BLaER1 (cell line): Measurements from ENCODE around the gene DUSP16.

Experiments
- H3K27ac ChIP-seq: shearing (Covaris generic); formaldehyde crosslinking; 2 replicates; pipeline ENCODE4 v1.8.1; 2022
- H3K27me3 ChIP-seq: shearing (Covaris generic); formaldehyde crosslinking; 2 replicates; pipeline ENCODE4 v1.8.1; 2022
- H3K36me3 ChIP-seq: shearing (Covaris generic); formaldehyde crosslinking; 2 replicates; pipeline ENCODE4 v1.8.1; 2022
- H3K4me1 ChIP-seq: shearing (Covaris generic); formaldehyde crosslinking; 2 replicates; pipeline ENCODE4 v1.8.1; 2022
- H3K4me2 ChIP-seq: shearing (Covaris generic); formaldehyde crosslinking; 2 replicates; pipeline ENCODE4 v1.8.1; 2022
- H3K4me3 ChIP-seq: shearing (Covaris generic); formaldehyde crosslinking; 2 replicates; pipeline ENCODE4 v1.8.1; 2022
- H3K9ac ChIP-seq: shearing (Covaris generic); formaldehyde crosslinking; 2 replicates; pipeline ENCODE4 v1.8.1; 2022
- H3K9me3 ChIP-seq: shearing (Covaris generic); formaldehyde crosslinking; 2 replicates; pipeline ENCODE4 v1.8.1; 2022
- H4K20me1 ChIP-seq: shearing (Covaris generic); formaldehyde crosslinking; 2 replicates; pipeline ENCODE4 v1.8.1; 2022
- Cebpa-rat ChIP-seq: shearing (Covaris generic); IDR thresholded peaks from 2 replicates; pipeline ENCODE4 v1.8.1; 2022

The DUSP16 gene

GRCh38 chr12:12561371-12562015, 1.2 kb downstream of the DUSP16 start:
- peaks cover 23% of the 10 kb centered on the region for H3K27me3 ChIP-seq
- H3K27ac ChIP-seq: peak overlapping the region; percentile 95

GRCh38 chr12:12560587-12561370, 1.9 kb downstream of the DUSP16 start:
- Histone ChIP-seq H3K4me1 (peaks cover 14% of the 10 kb centered on the region), H3K27ac (peak overlapping the region; percentile 95; the same call in 1 of the 2 replicates), H3K4me3 (peak overlapping the region; percentile 94), H3K36me3 (no peaks in the 10 kb centered on the region), H3K9ac (peak overlapping the region; percentile 95), H3K27me3 (peaks cover 23% of the 10 kb centered on the region), H4K20me1 (peaks cover 13% of the 10 kb centered on the region), H3K9me3 (peaks cover 10% of the 10 kb centered on the region), H3K4me2 (peak overlapping the region; percentile 93)
- no peak; the same call in 1 of the 2 replicates for TF ChIP-seq Cebpa-rat

More at GRCh38 chr12:12561371-12562015, 1.2 kb downstream of the DUSP16 start:
- Histone ChIP-seq H4K20me1 (peaks cover 13% of the 10 kb centered on the region), H3K36me3 (no peaks in the 10 kb centered on the region), H3K9me3 (peaks cover 14% of the 10 kb centered on the region), H3K4me2 (peak overlapping the region; percentile 93), H3K9ac (peak overlapping the region; percentile 95), H3K4me1 (peaks cover 14% of the 10 kb centered on the region), H3K4me3 (peak overlapping the region; percentile 94)
- peak; percentile 42; the same call in 1 of the 2 replicates for TF ChIP-seq Cebpa-rat

- Histone ChIP-seq H3K9me3 (peaks cover under 1% of the 10 kb centered on the region), H3K4me1 (peaks cover 14% of the 10 kb centered on the region), H4K20me1 (peaks cover 13% of the 10 kb centered on the region), H3K4me2 (peak overlapping the region; percentile 15), H3K4me3 (no peak overlapping the region), H3K27me3 (peaks cover 23% of the 10 kb centered on the region), H3K27ac (no peak overlapping the region), H3K36me3 (no peaks in the 10 kb centered on the region), H3K9ac (no peak overlapping the region)
- no peak for TF ChIP-seq Cebpa-rat
Measured at GRCh38 chr12:12559719-12560296, 2.9 kb downstream of the DUSP16 start.

- peaks cover 13% of the 10 kb centered on the region for H4K20me1 ChIP-seq
- peaks cover 23% of the 10 kb centered on the region for H3K27me3 ChIP-seq
- H3K4me1 ChIP-seq: peaks cover 12% of the 10 kb centered on the region
- no peak overlapping the region for H3K4me3 ChIP-seq
- H3K27ac ChIP-seq: no peak overlapping the region
- no peaks in the 10 kb centered on the region for H3K36me3 ChIP-seq
- no peaks in the 10 kb centered on the region for H3K9me3 ChIP-seq
- TF ChIP-seq Cebpa-rat: no peak
- no peak overlapping the region for H3K4me2 ChIP-seq
- no peak overlapping the region for H3K9ac ChIP-seq
Measured at GRCh38 chr12:12558291-12558690, 4.4 kb downstream of the DUSP16 start.

- H3K27ac ChIP-seq: no peak overlapping the region
- H3K9me3 ChIP-seq: no peaks in the 10 kb centered on the region
- peaks cover 23% of the 10 kb centered on the region for H3K27me3 ChIP-seq
- H3K4me2 ChIP-seq: no peak overlapping the region
- no peaks in the 10 kb centered on the region for H3K36me3 ChIP-seq
- H4K20me1 ChIP-seq: peaks cover 13% of the 10 kb centered on the region
- TF ChIP-seq Cebpa-rat: no peak
- no peak overlapping the region for H3K4me3 ChIP-seq
- H3K4me1 ChIP-seq: peaks cover 8% of the 10 kb centered on the region
- no peak overlapping the region for H3K9ac ChIP-seq
Measured at GRCh38 chr12:12557733-12558132, 4.9 kb downstream of the DUSP16 start.

- H3K27me3 ChIP-seq: peaks cover 10% of the 10 kb centered on the region
- H4K20me1 ChIP-seq: peaks cover 11% of the 10 kb centered on the region
- H3K9ac ChIP-seq: no peak overlapping the region
- no peak overlapping the region for H3K4me3 ChIP-seq
- H3K9me3 ChIP-seq: no peaks in the 10 kb centered on the region
- no peaks in the 10 kb centered on the region for H3K36me3 ChIP-seq
- H3K4me2 ChIP-seq: no peak overlapping the region
- peaks cover 6% of the 10 kb centered on the region for H3K4me1 ChIP-seq
- H3K27ac ChIP-seq: no peak overlapping the region
- TF ChIP-seq Cebpa-rat: no peak
Measured at GRCh38 chr12:12555656-12556055, 7.0 kb downstream of the DUSP16 start.

GRCh38 chr12:12553208-12553785, 9.4 kb downstream of the DUSP16 start:
- H3K4me3 ChIP-seq: no peak overlapping the region
- H3K9me3 ChIP-seq: no peaks in the 10 kb centered on the region
- H3K4me1 ChIP-seq: no peaks in the 10 kb centered on the region
- H3K27me3 ChIP-seq: no peaks in the 10 kb centered on the region
- H4K20me1 ChIP-seq: no peaks in the 10 kb centered on the region; the same call in 1 of the 2 replicates
- no peak overlapping the region for H3K4me2 ChIP-seq
- no peak for TF ChIP-seq Cebpa-rat
- no peak overlapping the region for H3K9ac ChIP-seq
- no peak overlapping the region for H3K27ac ChIP-seq
- H3K36me3 ChIP-seq: no peaks in the 10 kb centered on the region

GRCh38 chr12:12551115-12551514, 11.5 kb downstream of the DUSP16 start:
- H4K20me1 ChIP-seq: no peaks in the 10 kb centered on the region; the same call in 1 of the 2 replicates
- no peak overlapping the region for H3K9ac ChIP-seq
- H3K36me3 ChIP-seq: no peaks in the 10 kb centered on the region
- no peaks in the 10 kb centered on the region for H3K27me3 ChIP-seq
- TF ChIP-seq Cebpa-rat: no peak
- H3K4me1 ChIP-seq: no peaks in the 10 kb centered on the region
- H3K27ac ChIP-seq: no peak overlapping the region
- no peak overlapping the region for H3K4me3 ChIP-seq
- no peaks in the 10 kb centered on the region for H3K9me3 ChIP-seq
- no peak overlapping the region; the same call in 1 of the 2 replicates for H3K4me2 ChIP-seq

- no peak for TF ChIP-seq Cebpa-rat
- no peak overlapping the region for H3K9ac ChIP-seq
- no peak overlapping the region for H3K4me3 ChIP-seq
- H3K9me3 ChIP-seq: no peaks in the 10 kb centered on the region
- no peaks in the 10 kb centered on the region for H3K27me3 ChIP-seq
- H3K27ac ChIP-seq: no peak overlapping the region
- no peaks in the 10 kb centered on the region for H3K36me3 ChIP-seq
- no peak overlapping the region for H3K4me2 ChIP-seq
- no peaks in the 10 kb centered on the region for H3K4me1 ChIP-seq
- H4K20me1 ChIP-seq: no peaks in the 10 kb centered on the region; the same call in 1 of the 2 replicates
Measured at GRCh38 chr12:12550277-12550676, 12.4 kb downstream of the DUSP16 start.
